HEK293 (cell line): ENCODE data around the gene SF3B6.

Experiments used
- CTCF ChIA-PET: fragments of 350-600 bp; formaldehyde crosslinking; extraction: SDS; loops from one replicate; lab custom pipeline; 2021; ENCODE audit warnings: antibody characterized with exemption; lab: Yijun Ruan, JAX
- POLR2A ChIA-PET: fragments of 300-600 bp; formaldehyde crosslinking; extraction: SDS; loops from one replicate; lab custom pipeline; 2020; ENCODE audit warnings: antibody characterized with exemption, inconsistent platforms; lab: Yijun Ruan, JAX
- H3K27ac ChIP-seq: fragments of 200-500 bp; sonication (Bioruptor generic); 2 replicates; pipeline ENCODE4 v1.5.1; 2014; ENCODE audit warnings: low read depth, low read length, control low read depth, inconsistent platforms; ENCODE audit errors: extremely low read depth
- H3K36me3 ChIP-seq, 2 experiments: fragments of 200-500 bp in 1 of 2; sonication (Bioruptor generic) in 1 of 2; 1 replicate in 1 of 2; 2 replicates in 1 of 2; pipeline ENCODE4 v1.5.1; 2014 to 2017; ENCODE audit warnings: inconsistent platforms in 2 of 2, low read length in 2 of 2; ENCODE audit not compliant: control insufficient read depth in 2 of 2, insufficient read depth in 1 of 2
- H3K4me1 ChIP-seq: fragments of 200-500 bp; sonication (Bioruptor generic); 2 replicates; pipeline ENCODE4 v1.5.1; 2014; ENCODE audit warnings: mild to moderate bottlenecking, low read length, inconsistent platforms; ENCODE audit not compliant: control insufficient read depth, insufficient read depth
- H3K4me3 ChIP-seq: 2 replicates; pipeline ENCODE4 v1.5.1; 2011; ENCODE audit warnings: low read depth, mild to moderate bottlenecking, control low read depth, low read length, moderate library complexity
- H3K9me3 ChIP-seq: fragments of 200-500 bp; sonication (Bioruptor generic); 2 replicates; pipeline ENCODE4 v1.5.1; 2014; ENCODE audit warnings: low read depth, low read length, inconsistent platforms; ENCODE audit not compliant: control insufficient read depth, insufficient read depth
- HOXA7 ChIP-seq: sonication (generic); formaldehyde crosslinking; IDR thresholded peaks from 2 replicates; pipeline ENCODE4 v1.8.1; 2022; ENCODE audit warnings: missing genetic modification reagents, borderline replicate concordance
- OSR2 ChIP-seq: fragments of 450-650 bp; formaldehyde crosslinking; IDR thresholded peaks from 2 replicates; pipeline ENCODE4 v1.5.1; 2016; ENCODE audit warnings: missing biosample characterization, missing genetic modification characterization
- RBAK ChIP-seq: fragments of 450-650 bp; formaldehyde crosslinking; IDR thresholded peaks from 2 replicates; pipeline ENCODE4 v1.5.1; 2016; ENCODE audit warnings: missing biosample characterization, missing genetic modification characterization
- ZNF174 ChIP-seq: fragments of 450-650 bp; formaldehyde crosslinking; IDR thresholded peaks from 2 replicates; pipeline ENCODE4 v1.5.0; 2017; ENCODE audit warnings: missing biosample characterization, mild to moderate bottlenecking, missing genetic modification characterization
- ZNF175 ChIP-seq: fragments of 450-650 bp; formaldehyde crosslinking; IDR thresholded peaks from 2 replicates; pipeline ENCODE4 v1.5.1; 2016; ENCODE audit warnings: missing biosample characterization, missing genetic modification characterization
- ZNF211 ChIP-seq: fragments of 450-650 bp; formaldehyde crosslinking; IDR thresholded peaks from 2 replicates; pipeline ENCODE4 v1.5.1; 2016; ENCODE audit warnings: low read depth, missing biosample characterization, missing genetic modification characterization
- ZNF302 ChIP-seq: fragments of 450-650 bp; formaldehyde crosslinking; IDR thresholded peaks from 2 replicates; pipeline ENCODE4 v1.5.1; 2016; ENCODE audit warnings: missing biosample characterization, missing genetic modification characterization, low read depth
- ZNF654 ChIP-seq: fragments of 450-650 bp; formaldehyde crosslinking; IDR thresholded peaks from 2 replicates; pipeline ENCODE4 v1.5.1; 2016; ENCODE audit warnings: low read depth, missing biosample characterization, missing genetic modification characterization
- ZSCAN16 ChIP-seq: fragments of 450-650 bp; formaldehyde crosslinking; IDR thresholded peaks from 2 replicates; pipeline ENCODE4 v1.5.1; 2016; ENCODE audit warnings: missing biosample characterization, missing genetic modification characterization
- TF ChIP-seq, protein P1 (sequence below): fragments of 450-650 bp; formaldehyde crosslinking; IDR thresholded peaks from 2 replicates; pipeline ENCODE4 v1.5.1; 2017; ENCODE audit warnings: missing biosample characterization, missing genetic modification characterization
- TF ChIP-seq, protein P2 (sequence below): fragments of 450-650 bp; formaldehyde crosslinking; IDR thresholded peaks from 2 replicates; pipeline ENCODE4 v1.5.1; 2017; ENCODE audit warnings: missing biosample characterization, mild to moderate bottlenecking, missing genetic modification characterization, moderate library complexity
- TF ChIP-seq, protein P3 (sequence below): fragments of 450-650 bp; formaldehyde crosslinking; conservative IDR thresholded peaks from 2 replicates; pipeline ENCODE4 v1.5.1; 2016; ENCODE audit warnings: low read depth, missing biosample characterization, missing genetic modification characterization

The SF3B6 gene

DNA sequence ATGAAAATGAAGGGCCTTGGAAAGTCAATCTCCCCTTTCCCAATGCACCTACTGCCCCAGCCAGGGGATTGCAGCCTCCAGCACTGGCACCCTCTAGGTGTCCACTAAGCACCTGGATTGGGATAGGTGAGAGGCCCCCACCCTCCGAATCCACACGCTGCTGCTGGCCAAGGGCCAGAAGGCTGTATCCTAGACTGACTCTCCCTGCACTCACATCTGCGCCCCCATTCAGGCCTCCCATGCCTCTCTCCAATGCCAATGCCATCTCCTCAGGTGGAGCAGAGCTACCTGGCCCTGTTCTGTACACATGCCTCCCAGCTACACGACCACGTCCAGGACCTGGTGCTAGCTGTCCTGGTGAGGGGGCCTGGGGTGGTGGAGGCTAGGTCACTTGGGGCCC lies 56.4 kb downstream of the SF3B6 start (continued):
- TF ChIP-seq, protein P1, sequence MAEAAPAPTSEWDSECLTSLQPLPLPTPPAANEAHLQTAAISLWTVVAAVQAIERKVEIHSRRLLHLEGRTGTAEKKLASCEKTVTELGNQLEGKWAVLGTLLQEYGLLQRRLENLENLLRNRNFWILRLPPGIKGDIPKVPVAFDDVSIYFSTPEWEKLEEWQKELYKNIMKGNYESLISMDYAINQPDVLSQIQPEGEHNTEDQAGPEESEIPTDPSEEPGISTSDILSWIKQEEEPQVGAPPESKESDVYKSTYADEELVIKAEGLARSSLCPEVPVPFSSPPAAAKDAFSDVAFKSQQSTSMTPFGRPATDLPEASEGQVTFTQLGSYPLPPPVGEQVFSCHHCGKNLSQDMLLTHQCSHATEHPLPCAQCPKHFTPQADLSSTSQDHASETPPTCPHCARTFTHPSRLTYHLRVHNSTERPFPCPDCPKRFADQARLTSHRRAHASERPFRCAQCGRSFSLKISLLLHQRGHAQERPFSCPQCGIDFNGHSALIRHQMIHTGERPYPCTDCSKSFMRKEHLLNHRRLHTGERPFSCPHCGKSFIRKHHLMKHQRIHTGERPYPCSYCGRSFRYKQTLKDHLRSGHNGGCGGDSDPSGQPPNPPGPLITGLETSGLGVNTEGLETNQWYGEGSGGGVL (tag by site-specific recombination): no peak
- no peak for TF ChIP-seq ZNF302
- TF ChIP-seq RBAK (tag by site-specific recombination): no peak
- TF ChIP-seq ZNF211: no peak
- no peak for TF ChIP-seq OSR2 (tag by site-specific recombination)
- no peak for TF ChIP-seq HOXA7 (CRISPR knock-in tag)

DNA sequence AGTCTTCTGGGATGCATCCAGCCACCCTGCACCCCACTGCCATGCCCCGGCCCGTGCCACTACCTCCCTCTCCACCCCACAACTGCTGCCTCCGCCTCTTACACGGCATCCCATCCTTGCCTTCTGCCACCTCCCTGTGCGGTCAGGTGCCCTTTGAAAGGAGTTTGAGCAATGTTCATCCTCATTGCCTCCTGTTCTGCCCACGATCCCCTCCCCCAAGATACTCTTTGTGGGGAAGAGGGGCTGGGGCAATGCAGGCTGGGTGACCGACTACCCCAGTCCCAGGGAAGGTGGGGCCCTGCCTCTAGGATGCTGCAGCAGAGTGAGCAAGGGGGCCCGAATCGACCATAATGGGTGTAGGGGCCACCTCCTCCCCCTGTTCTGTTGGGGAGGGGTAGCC lies 57.9 kb downstream of the SF3B6 start:
- CTCF ChIA-PET: no interaction called here
- TF ChIP-seq, protein P2, sequence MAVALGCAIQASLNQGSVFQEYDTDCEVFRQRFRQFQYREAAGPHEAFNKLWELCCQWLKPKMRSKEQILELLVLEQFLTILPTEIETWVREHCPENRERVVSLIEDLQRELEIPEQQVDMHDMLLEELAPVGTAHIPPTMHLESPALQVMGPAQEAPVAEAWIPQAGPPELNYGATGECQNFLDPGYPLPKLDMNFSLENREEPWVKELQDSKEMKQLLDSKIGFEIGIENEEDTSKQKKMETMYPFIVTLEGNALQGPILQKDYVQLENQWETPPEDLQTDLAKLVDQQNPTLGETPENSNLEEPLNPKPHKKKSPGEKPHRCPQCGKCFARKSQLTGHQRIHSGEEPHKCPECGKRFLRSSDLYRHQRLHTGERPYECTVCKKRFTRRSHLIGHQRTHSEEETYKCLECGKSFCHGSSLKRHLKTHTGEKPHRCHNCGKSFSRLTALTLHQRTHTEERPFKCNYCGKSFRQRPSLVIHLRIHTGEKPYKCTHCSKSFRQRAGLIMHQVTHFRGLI (tag by site-specific recombination): no peak
- Histone ChIP-seq H3K9me3 (no peaks in the 10 kb centered on the region), H3K36me3 (peaks cover 0 to 11% of the 10 kb centered on the region in 2 experiments; a peak in 1 of 3 replicates), H3K4me3 (no peak overlapping the region), H3K4me1 (no peaks in the 10 kb centered on the region), H3K27ac (no peak overlapping the region)
- POLR2A ChIA-PET: no interaction called here

DNA sequence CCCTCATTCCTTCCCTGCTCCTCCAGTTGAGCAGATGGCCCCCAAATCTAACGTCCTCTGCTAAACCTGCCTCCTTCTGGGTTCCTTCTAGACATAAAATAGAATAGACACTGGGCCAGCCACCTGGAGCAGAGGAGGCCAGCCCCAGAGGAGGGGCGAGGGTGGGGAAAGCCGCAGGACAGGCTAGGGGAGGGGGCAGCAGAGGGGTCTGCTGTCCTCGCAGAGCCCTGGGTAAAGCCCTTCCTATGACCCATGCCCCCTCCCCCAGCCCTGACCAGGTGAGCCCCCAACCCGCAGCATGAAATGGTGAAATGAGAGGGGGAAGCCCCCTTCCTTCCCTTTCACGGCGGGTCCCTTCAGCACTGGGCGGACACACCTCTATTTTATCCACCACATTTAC lies 58.4 kb downstream of the SF3B6 start:
- H3K9me3 ChIP-seq: no peaks in the 10 kb centered on the region
- no peak overlapping the region for H3K27ac ChIP-seq
- H3K4me3 ChIP-seq: no peak overlapping the region
- ChIA-PET POLR2A (no interaction called here), CTCF (no interaction called here)
- no peaks in the 10 kb centered on the region for H3K4me1 ChIP-seq
- TF ChIP-seq ZNF654 (tag by site-specific recombination) (no peak), ZNF175 (tag by site-specific recombination) (no peak), ZSCAN16 (tag by site-specific recombination) (no peak), ZNF174 (tag by site-specific recombination) (no peak)
- TF ChIP-seq, protein P3, sequence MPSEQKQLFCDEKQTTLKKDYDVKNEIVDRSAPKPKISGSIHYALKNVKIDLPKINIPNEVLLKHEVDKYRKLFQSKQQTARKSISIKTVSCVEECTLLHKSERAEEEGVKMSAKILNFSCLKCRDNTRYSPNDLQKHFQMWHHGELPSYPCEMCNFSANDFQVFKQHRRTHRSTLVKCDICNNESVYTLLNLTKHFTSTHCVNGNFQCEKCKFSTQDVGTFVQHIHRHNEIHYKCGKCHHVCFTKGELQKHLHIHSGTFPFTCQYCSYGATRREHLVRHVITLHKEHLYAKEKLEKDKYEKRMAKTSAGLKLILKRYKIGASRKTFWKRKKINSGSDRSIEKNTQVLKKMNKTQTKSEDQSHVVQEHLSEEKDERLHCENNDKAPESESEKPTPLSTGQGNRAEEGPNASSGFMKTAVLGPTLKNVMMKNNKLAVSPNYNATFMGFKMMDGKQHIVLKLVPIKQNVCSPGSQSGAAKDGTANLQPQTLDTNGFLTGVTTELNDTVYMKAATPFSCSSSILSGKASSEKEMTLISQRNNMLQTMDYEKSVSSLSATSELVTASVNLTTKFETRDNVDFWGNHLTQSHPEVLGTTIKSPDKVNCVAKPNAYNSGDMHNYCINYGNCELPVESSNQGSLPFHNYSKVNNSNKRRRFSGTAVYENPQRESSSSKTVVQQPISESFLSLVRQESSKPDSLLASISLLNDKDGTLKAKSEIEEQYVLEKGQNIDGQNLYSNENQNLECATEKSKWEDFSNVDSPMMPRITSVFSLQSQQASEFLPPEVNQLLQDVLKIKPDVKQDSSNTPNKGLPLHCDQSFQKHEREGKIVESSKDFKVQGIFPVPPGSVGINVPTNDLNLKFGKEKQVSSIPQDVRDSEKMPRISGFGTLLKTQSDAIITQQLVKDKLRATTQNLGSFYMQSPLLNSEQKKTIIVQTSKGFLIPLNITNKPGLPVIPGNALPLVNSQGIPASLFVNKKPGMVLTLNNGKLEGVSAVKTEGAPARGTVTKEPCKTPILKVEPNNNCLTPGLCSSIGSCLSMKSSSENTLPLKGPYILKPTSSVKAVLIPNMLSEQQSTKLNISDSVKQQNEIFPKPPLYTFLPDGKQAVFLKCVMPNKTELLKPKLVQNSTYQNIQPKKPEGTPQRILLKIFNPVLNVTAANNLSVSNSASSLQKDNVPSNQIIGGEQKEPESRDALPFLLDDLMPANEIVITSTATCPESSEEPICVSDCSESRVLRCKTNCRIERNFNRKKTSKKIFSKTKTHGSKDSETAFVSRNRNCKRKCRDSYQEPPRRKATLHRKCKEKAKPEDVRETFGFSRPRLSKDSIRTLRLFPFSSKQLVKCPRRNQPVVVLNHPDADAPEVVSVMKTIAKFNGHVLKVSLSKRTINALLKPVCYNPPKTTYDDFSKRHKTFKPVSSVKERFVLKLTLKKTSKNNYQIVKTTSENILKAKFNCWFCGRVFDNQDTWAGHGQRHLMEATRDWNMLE (tag by site-specific recombination): no peak
- H3K36me3 ChIP-seq: peaks cover 0 to 6% of the 10 kb centered on the region in 2 experiments; a peak in 1 of 3 replicates
